ENCODE results near the gene PRDM15. TPM values are rescaled to one million over a fixed set of nuclear protein-coding genes. Genes with fewer than 3 reads are reported as not detected.

Gene PRDM15
- total RNA-seq, 1 donor from 2014 or later: 16.2 TPM

DNA sequence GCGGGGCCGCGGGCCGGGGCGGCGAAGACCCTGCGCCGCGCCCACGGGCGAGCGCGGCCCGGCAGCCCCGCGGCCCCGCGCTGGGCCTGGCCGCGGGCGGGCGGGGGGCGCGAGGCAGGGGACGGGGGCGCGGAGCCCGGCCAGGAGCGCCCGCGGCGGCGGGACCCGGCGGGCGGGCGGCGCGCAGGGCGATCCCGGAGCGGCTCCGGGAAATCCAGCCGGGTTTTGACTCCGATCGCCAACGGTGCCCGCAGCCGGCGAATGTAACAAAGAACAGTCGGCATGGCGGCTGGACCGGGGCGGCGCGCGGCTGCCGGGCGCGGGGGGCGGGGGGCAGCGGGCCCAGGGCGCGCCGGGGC is 334 bp downstream of the PRDM15 start:
- no peaks in the 10 kb centered on the region for H3K27me3 Mint-ChIP-seq
- H3K4me3 Mint-ChIP-seq (ENCODE audit: low read depth): peak overlapping the region; percentile 60
- peak; percentile 62 for DNase-seq (ENCODE audit: low spot score, unreplicated experiment)
- H3K4me1 Mint-ChIP-seq (ENCODE audit: low read depth): peaks cover 9% of the 10 kb centered on the region
- TF ChIP-seq CTCF (IDR thresholded peaks at IDR 0.05; ENCODE audit: unreplicated experiment): no peak
- H3K27ac Mint-ChIP-seq: no peak overlapping the region
- H3K36me3 Mint-ChIP-seq (ENCODE audit: insufficient read depth): no peaks in the 10 kb centered on the region
- no peaks in the 10 kb centered on the region for H3K9me3 Mint-ChIP-seq (ENCODE audit: low read depth)

- H3K36me3 Mint-ChIP-seq (ENCODE audit: insufficient read depth): no peaks in the 10 kb centered on the region
- H3K27ac Mint-ChIP-seq: peak overlapping the region; percentile 69
- no peaks in the 10 kb centered on the region for H3K9me3 Mint-ChIP-seq (ENCODE audit: low read depth)
- DNase-seq (ENCODE audit: low spot score, unreplicated experiment): no peak
- no peak for TF ChIP-seq CTCF (IDR thresholded peaks at IDR 0.05; ENCODE audit: unreplicated experiment)
- no peaks in the 10 kb centered on the region for H3K27me3 Mint-ChIP-seq
- peak overlapping the region; percentile 80 for H3K4me3 Mint-ChIP-seq (ENCODE audit: low read depth)
- peaks cover 9% of the 10 kb centered on the region for H3K4me1 Mint-ChIP-seq (ENCODE audit: low read depth)
These were observed 978 bp downstream of the PRDM15 start for GRCh38 chr21:41877901-41878830.

GRCh38 chr21:41876928-41877652 is 2.1 kb downstream of the PRDM15 start:
- Mint-ChIP-seq H3K27me3 (no peaks in the 10 kb centered on the region), H3K9me3 (ENCODE audit: low read depth) (no peaks in the 10 kb centered on the region), H3K4me1 (ENCODE audit: low read depth) (peaks cover 9% of the 10 kb centered on the region), H3K36me3 (ENCODE audit: insufficient read depth) (no peaks in the 10 kb centered on the region), H3K27ac (peak overlapping the region; percentile 27), H3K4me3 (ENCODE audit: low read depth) (peak overlapping the region; percentile 80)
- DNase-seq (ENCODE audit: low spot score, unreplicated experiment): no peak
- TF ChIP-seq CTCF (IDR thresholded peaks at IDR 0.05; ENCODE audit: unreplicated experiment): no peak

DNA sequence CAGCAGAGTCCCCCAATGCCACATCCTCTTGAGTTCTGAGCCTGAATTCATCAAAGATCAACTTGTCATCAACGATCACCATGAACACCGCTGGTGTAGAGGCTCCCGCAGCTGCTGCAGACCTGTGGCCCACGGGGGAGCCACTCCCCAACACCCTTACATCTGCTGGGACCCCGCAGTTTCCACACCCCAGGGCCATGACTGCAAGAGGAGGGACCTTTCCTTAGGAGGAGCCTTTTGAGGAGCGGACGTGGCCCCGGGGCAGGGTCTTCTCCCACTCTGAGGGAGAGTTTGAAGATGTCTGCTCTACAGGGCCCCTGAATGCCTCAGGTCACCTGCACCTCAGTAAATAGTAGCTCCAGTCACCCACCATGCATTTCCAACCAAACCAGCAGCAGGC is 2.7 kb downstream of the PRDM15 start:
- no peak for DNase-seq (ENCODE audit: low spot score, unreplicated experiment)
- Mint-ChIP-seq H3K4me1 (ENCODE audit: low read depth) (peaks cover 9% of the 10 kb centered on the region), H3K4me3 (ENCODE audit: low read depth) (no peak overlapping the region), H3K27me3 (no peaks in the 10 kb centered on the region), H3K27ac (no peak overlapping the region), H3K9me3 (ENCODE audit: low read depth) (no peaks in the 10 kb centered on the region), H3K36me3 (ENCODE audit: insufficient read depth) (no peaks in the 10 kb centered on the region)
- TF ChIP-seq CTCF (IDR thresholded peaks at IDR 0.05; ENCODE audit: unreplicated experiment): no peak

DNA sequence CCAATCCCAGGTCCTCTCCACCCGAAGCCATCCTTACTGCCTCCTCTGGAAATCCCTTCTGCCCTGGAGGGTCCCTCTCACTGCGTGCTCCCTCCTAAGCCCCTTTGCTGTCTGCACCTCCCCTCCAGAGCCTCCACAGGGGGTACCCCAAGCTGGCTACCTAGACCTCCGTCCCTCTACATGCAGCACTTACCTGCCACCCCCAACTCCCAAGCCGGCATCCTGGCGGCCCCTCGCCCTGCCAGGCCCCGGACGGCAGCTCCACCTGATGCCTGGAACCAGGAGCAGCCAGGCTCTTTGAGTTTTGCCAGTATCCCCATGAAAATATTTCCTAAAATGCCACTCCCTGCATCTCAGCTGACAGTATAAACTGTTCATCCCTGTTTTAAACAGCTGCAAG is 4.1 kb downstream of the PRDM15 start:
- Mint-ChIP-seq H3K27ac (no peak overlapping the region), H3K9me3 (ENCODE audit: low read depth) (no peaks in the 10 kb centered on the region)

More for the DNA sequence above, 4.1 kb downstream of the PRDM15 start:
- H3K4me3 Mint-ChIP-seq (ENCODE audit: low read depth): no peak overlapping the region
- no peak for DNase-seq (ENCODE audit: low spot score, unreplicated experiment)
- H3K4me1 Mint-ChIP-seq (ENCODE audit: low read depth): peaks cover 9% of the 10 kb centered on the region
- H3K27me3 Mint-ChIP-seq: no peaks in the 10 kb centered on the region
- no peaks in the 10 kb centered on the region for H3K36me3 Mint-ChIP-seq (ENCODE audit: insufficient read depth)
- TF ChIP-seq CTCF (IDR thresholded peaks at IDR 0.05; ENCODE audit: unreplicated experiment): no peak

All from progenitor cell of endocrine pancreas (in vitro differentiated cells).